ENCODE data around the gene GRK3.

The GRK3 gene

DNA sequence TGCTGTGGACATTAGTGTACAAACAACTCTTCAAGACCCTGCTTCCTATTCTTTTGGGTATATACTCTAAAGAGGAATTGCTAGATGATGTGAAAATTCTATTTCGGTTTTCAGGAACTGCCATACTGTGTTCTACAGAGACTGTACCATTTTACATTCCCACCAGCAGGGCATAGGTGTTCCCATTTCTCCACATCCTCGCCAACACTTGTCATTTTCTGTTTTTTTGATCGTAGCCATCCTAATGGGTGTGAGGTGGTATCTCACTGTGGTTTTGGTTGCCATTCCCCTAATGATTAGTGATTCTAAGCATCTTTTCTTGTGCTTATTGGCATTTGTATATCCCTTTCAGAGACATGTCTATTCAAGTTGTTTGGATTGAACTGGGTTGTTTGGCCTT, 29.8 kb upstream of the GRK3 start:
- TF ChIP-seq, protein P1, sequence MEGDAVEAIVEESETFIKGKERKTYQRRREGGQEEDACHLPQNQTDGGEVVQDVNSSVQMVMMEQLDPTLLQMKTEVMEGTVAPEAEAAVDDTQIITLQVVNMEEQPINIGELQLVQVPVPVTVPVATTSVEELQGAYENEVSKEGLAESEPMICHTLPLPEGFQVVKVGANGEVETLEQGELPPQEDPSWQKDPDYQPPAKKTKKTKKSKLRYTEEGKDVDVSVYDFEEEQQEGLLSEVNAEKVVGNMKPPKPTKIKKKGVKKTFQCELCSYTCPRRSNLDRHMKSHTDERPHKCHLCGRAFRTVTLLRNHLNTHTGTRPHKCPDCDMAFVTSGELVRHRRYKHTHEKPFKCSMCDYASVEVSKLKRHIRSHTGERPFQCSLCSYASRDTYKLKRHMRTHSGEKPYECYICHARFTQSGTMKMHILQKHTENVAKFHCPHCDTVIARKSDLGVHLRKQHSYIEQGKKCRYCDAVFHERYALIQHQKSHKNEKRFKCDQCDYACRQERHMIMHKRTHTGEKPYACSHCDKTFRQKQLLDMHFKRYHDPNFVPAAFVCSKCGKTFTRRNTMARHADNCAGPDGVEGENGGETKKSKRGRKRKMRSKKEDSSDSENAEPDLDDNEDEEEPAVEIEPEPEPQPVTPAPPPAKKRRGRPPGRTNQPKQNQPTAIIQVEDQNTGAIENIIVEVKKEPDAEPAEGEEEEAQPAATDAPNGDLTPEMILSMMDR (IDR thresholded peaks at IDR 0.05; ENCODE audit: extremely low read depth, insufficient read depth, missing control alignments), result no peak
- DNase-seq (ENCODE audit: low spot score), result no peak
- in situ Hi-C loops (cut with MboI; ENCODE audit: low pct_unique_long_range_greater_than_20kb, low sequenced_read_pairs, unreplicated experiment), result no loop called here

DNA sequence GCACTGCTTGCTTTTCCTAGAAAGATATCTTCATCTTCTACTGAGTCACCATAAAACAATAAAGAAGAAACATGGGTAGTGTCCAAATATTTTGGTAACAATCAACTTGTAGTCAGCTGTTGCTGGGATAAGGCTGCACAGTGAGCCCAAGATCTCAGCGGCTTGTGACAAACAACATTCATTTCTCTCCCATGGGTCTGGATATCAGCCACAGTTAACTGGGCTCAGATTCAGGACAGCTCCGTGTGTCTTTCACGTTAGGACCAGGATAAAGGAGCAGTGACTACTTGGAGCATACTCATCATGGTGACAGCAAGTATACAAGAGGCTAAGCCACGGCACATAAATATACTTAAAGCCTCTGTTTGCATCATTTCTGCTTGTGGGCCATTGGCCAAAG, 27.9 kb upstream of the GRK3 start:
- in situ Hi-C loops (cut with MboI; ENCODE audit: low pct_unique_long_range_greater_than_20kb, low sequenced_read_pairs, unreplicated experiment), result no loop called here
- no peak for DNase-seq (ENCODE audit: low spot score)
- TF ChIP-seq, protein P1 (IDR thresholded peaks at IDR 0.05; ENCODE audit: extremely low read depth, insufficient read depth, missing control alignments), result no peak

DNA sequence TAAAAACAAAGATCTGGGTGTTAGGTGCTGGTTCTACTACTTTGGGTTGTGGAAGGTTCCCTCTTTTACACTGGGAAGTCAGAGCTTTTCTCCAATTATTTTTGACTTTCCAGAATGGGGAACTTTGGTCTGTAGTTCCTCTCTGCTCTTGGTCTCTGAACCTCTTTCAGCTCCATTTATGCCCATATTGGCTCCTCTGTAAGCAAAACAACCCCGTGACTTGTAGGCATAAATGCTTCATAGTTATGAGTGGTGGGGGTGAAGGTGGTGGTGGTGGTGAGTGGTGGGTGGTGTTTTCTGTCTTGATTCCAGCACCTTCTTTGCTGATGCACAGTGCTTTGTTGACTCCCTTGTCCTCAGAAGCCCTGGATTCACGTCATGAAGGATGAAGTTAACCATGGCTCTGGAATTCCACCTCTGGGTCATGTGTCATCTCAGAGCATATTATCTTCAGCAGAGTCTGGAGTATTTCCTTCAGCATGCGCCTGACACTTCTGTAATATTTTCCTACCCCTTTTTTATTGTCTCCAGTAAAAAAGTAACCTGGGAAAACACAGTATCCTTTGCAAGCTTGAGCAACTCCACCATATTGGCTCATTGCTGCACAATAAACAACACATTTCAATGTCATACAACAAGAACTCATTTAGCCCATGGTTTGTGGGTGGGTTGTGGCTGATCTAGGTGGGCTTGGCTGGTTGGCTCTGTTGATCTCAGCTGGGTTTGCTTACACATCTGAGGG, 24.1 kb upstream of the GRK3 start:
- TF ChIP-seq, protein P1 (IDR thresholded peaks at IDR 0.05; ENCODE audit: extremely low read depth, insufficient read depth, missing control alignments), result no peak
- no peak for DNase-seq (ENCODE audit: low spot score)
- in situ Hi-C loops (cut with MboI; ENCODE audit: low pct_unique_long_range_greater_than_20kb, low sequenced_read_pairs, unreplicated experiment), result loop anchor here (10.0 kb wide), 1 partner anchor 154 kb away; no protein-coding TSS in a partner anchor

- TF ChIP-seq, protein P1 (IDR thresholded peaks at IDR 0.05; ENCODE audit: extremely low read depth, insufficient read depth, missing control alignments), result no peak
- in situ Hi-C loops (cut with MboI; ENCODE audit: low pct_unique_long_range_greater_than_20kb, low sequenced_read_pairs, unreplicated experiment), result loop anchor here (10.0 kb wide), 1 partner anchor 154 kb away; no protein-coding TSS in a partner anchor
- no peak for DNase-seq (ENCODE audit: low spot score)
These were observed 23.4 kb upstream of the GRK3 start for GRCh38 chr22:25540908-25541660.

DNA sequence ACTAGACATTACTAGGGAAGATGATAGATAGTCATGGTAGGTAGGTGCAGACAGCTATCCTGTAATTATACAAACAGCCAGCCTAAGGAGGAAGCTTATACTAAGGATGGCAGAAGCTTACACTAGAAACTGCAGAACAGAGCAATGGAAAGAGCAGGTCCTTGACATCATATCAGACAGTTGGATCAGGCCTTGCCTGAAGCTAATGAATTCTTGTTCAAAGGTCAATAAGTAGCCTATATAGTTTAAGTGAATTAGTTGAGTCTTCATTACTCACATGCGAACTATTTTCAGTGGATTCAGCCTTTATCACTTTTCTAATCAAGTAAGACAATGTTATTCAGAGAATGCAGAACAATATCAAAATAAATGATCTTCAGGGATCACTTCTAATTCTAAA, 22.3 kb upstream of the GRK3 start:
- in situ Hi-C loops (cut with MboI; ENCODE audit: low pct_unique_long_range_greater_than_20kb, low sequenced_read_pairs, unreplicated experiment), result loop anchor here (10.0 kb wide), 1 partner anchor 153 kb away; no protein-coding TSS in a partner anchor
- no peak for DNase-seq (ENCODE audit: low spot score)
- TF ChIP-seq, protein P1 (IDR thresholded peaks at IDR 0.05; ENCODE audit: extremely low read depth, insufficient read depth, missing control alignments), result no peak

DNA sequence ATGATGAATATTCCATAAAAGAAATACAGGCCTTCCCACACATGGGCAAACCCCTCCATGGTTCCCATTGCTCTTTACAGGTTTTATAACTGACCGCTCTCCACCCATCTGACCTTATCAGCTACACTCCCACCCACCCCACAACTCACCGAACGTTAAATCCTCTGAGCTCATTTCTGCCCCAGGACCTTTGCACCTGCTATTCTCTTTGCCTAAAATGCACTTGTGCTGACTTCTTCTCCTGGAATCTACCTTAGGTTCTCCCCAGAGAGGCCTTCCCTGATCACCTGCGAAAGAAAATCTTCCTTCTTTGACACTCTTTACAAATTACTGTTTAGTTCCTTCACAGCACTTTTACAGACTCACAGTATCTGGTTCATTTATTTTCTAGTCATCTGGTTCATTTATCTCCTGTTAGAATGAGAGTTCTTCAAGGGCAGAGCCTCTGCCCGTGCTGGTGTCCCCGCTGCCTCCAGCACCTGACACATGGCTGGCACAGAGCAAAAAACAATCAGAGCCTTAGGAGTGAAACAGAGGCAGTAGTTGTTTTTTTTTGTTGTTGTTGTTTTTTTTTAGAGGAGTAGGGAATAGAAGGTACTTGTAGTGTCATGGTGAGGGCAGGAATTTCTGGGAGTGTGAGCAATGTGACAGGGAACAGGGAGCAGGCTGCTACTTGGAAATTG, 21.6 kb upstream of the GRK3 start:
- DNase-seq (ENCODE audit: low spot score), result no peak
- TF ChIP-seq, protein P1 (IDR thresholded peaks at IDR 0.05; ENCODE audit: extremely low read depth, insufficient read depth, missing control alignments), result no peak
- in situ Hi-C loops (cut with MboI; ENCODE audit: low pct_unique_long_range_greater_than_20kb, low sequenced_read_pairs, unreplicated experiment), result loop anchor here (10.0 kb wide), 1 partner anchor 152 kb away; no protein-coding TSS in a partner anchor

Measured in GM13977 (cell line).